ENCODE data around the gene SORBS2. TPM values are rescaled to one million over a fixed set of nuclear protein-coding genes. Genes with fewer than 3 reads are reported as not detected.
A peak's percentile ranks its signal among the peaks of the same experiment; 100 is the strongest.

The SORBS2 gene
- total RNA-seq, 4 donors from 2014 or later = 821 to 1,626 (median 1,353) TPM

DNA sequence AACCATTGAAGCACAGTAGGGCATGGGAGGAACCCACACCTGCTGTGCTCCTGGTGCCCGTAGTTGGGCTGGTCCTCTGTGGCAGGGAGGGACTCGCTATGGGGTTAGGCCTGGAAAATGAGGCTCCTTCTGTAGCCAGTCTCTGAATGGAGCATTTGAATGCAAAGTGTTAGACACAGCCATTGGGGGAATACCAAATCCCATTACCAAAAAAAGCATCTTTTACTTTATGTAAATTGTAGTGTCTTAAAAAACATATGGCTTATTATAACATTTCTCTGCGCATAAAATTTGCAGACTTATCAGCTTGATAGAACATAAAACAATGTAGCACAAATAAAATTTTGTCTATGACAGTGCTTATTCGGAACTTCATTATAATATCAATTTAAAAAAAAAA lies 147.5 kb downstream of the SORBS2 start:
- 98% methylated on average over 4 of the region's 4 CpGs for WGBS
- Histone ChIP-seq H3K4me1 (no peaks in the 10 kb centered on the region), H3K36me3 (peaks cover 0 to 52% (median 14%) of the 10 kb centered on the region in 4 donors), H3K4me3 (no peak overlapping the region), H3K27ac (replicated peaks in 1 of 4) (no peak overlapping the region), H3K9me3 (no peaks in the 10 kb centered on the region), H3K27me3 (no peaks in the 10 kb centered on the region)
- DNase-seq (ENCODE audit: extremely low spot score) = no peak
- TF ChIP-seq CTCF (IDR thresholded peaks at IDR 0.05) (no peak), POLR2AphosphoS5 (IDR thresholded peaks at IDR 0.05) (no peak), EP300 (IDR thresholded peaks at IDR 0.05) (no peak), POLR2A (IDR thresholded peaks at IDR 0.05; ENCODE audit: low read depth) (no peak)
- intact Hi-C loops (cut with DNase I) = no loop called here

- H3K4me3 ChIP-seq = no peak overlapping the region
- H3K27me3 ChIP-seq = no peaks in the 10 kb centered on the region
- H3K27ac ChIP-seq (replicated peaks in 1 of 4) = no peak overlapping the region
- peaks cover 0 to 12% (median 5%) of the 10 kb centered on the region in 4 donors for H3K4me1 ChIP-seq
- intact Hi-C loops (cut with DNase I) = no loop called here
- H3K36me3 ChIP-seq = peaks cover 0 to 62% (median 14%) of the 10 kb centered on the region in 4 donors
- WGBS = 93% methylated on average over 15 of the region's 15 CpGs
- no peaks in the 10 kb centered on the region for H3K9me3 ChIP-seq
- TF ChIP-seq EP300 (IDR thresholded peaks at IDR 0.05) (no peak), POLR2A (IDR thresholded peaks at IDR 0.05; ENCODE audit: low read depth) (no peak), POLR2AphosphoS5 (IDR thresholded peaks at IDR 0.05) (no peak), CTCF (IDR thresholded peaks at IDR 0.05) (no peak)
- no peak for DNase-seq (ENCODE audit: extremely low spot score)
Observed at GRCh38 chr4:185662030-185662778, 149.8 kb downstream of the SORBS2 start.

- no peak overlapping the region for H3K27ac ChIP-seq (replicated peaks in 1 of 4)
- H3K4me3 ChIP-seq = no peak overlapping the region
- no peaks in the 10 kb centered on the region for H3K27me3 ChIP-seq
- intact Hi-C loops (cut with DNase I) = no loop called here
- 93% methylated on average over 5 of the region's 5 CpGs for WGBS
- no peaks in the 10 kb centered on the region for H3K9me3 ChIP-seq
- TF ChIP-seq EP300 (IDR thresholded peaks at IDR 0.05) (no peak), POLR2AphosphoS5 (IDR thresholded peaks at IDR 0.05) (no peak), CTCF (IDR thresholded peaks at IDR 0.05) (no peak), POLR2A (IDR thresholded peaks at IDR 0.05; ENCODE audit: low read depth) (no peak)
- no peak for DNase-seq (ENCODE audit: extremely low spot score)
- H3K4me1 ChIP-seq = peaks cover 0 to 16% (median 10%) of the 10 kb centered on the region in 4 donors
- H3K36me3 ChIP-seq = peaks cover 0 to 63% (median 11%) of the 10 kb centered on the region in 4 donors
Observed at GRCh38 chr4:185660340-185660739, 151.7 kb downstream of the SORBS2 start.

GRCh38 chr4:185657699-185658098 lies 154.3 kb downstream of the SORBS2 start:
- no peak for TF ChIP-seq EP300 (IDR thresholded peaks at IDR 0.05)
- TF ChIP-seq POLR2AphosphoS5 (IDR thresholded peaks at IDR 0.05) = no peak
- TF ChIP-seq CTCF (IDR thresholded peaks at IDR 0.05) = no peak
- no peak for TF ChIP-seq POLR2A (IDR thresholded peaks at IDR 0.05; ENCODE audit: low read depth)
- Histone ChIP-seq H3K27me3 (no peaks in the 10 kb centered on the region), H3K4me1 (peaks cover 4 to 28% (median 11%) of the 10 kb centered on the region in 4 donors), H3K27ac (replicated peaks in 1 of 4) (peak overlapping the region; percentile 75 to 79 (median 78)), H3K9me3 (no peaks in the 10 kb centered on the region), H3K36me3 (peaks cover 0 to 68% (median 12%) of the 10 kb centered on the region in 4 donors), H3K4me3 (peak overlapping the region; percentile 52 to 70 (median 58))
- DNase-seq (ENCODE audit: extremely low spot score) = no peak
- WGBS = 83% methylated on average over 1 of the region's 1 CpG
- intact Hi-C loops (cut with DNase I) = loop anchor here (5.0 to 10.0 kb wide), 2 partner anchors 80 to 477 kb away; no protein-coding TSS in a partner anchor
